Measurements from ENCODE around the gene TUBGCP2. TPM values are rescaled to one million over a fixed set of nuclear protein-coding genes. Genes with fewer than 3 reads are reported as not detected.

Gene TUBGCP2
- total and polyA plus RNA-seq, 2 of the 13 experiments (the other 11 are each of a cell fraction or from before 2014, with no cell fraction given), result 21.3 to 34.5 TPM

DNA sequence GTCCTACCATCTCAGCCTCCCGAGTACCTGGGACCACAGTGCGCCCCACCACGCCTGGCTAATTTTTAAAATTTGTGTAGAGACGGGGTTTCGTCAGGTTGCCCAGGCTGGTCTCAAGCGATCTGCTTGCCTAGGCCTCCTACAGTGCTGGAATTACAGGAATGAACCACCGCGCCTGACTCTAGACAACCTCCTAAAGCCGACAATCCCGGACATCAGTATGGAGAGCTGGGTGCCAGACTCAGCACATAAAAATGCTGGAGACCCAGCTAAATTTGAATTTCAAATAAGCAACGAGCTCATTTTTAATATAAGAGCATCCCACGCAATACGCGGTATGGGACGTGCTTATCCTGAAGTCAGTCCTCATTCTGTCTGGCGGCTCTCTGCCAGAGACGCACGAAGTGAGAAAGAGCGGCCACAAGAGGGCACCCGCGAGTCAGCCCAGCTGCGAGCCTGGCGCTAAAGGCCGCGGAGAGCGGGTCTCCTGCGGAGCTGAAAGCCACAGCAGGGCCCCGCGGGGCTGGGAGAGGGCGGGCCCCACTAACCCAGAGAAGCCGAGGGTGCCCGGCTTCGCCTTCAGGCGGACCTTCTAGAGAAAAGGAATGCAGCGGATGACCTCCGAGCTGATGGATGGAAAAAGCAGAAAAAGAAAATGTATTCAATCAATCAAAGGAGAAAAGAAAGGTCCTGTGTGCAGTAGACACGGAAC is 21.0 kb upstream of the TUBGCP2 start (continued):
- TF ChIP-seq, protein P1, sequence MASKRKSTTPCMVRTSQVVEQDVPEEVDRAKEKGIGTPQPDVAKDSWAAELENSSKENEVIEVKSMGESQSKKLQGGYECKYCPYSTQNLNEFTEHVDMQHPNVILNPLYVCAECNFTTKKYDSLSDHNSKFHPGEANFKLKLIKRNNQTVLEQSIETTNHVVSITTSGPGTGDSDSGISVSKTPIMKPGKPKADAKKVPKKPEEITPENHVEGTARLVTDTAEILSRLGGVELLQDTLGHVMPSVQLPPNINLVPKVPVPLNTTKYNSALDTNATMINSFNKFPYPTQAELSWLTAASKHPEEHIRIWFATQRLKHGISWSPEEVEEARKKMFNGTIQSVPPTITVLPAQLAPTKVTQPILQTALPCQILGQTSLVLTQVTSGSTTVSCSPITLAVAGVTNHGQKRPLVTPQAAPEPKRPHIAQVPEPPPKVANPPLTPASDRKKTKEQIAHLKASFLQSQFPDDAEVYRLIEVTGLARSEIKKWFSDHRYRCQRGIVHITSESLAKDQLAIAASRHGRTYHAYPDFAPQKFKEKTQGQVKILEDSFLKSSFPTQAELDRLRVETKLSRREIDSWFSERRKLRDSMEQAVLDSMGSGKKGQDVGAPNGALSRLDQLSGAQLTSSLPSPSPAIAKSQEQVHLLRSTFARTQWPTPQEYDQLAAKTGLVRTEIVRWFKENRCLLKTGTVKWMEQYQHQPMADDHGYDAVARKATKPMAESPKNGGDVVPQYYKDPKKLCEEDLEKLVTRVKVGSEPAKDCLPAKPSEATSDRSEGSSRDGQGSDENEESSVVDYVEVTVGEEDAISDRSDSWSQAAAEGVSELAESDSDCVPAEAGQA (IDR thresholded peaks at IDR 0.05; ENCODE audit: low read depth), result no peak
- TF ChIP-seq, protein P1 (CRISPR knock-in tag; IDR thresholded peaks at IDR 0.05; ENCODE audit: borderline replicate concordance), result no peak
- no peak for TF ChIP-seq GZF1 (CRISPR knock-in tag; IDR thresholded peaks at IDR 0.05)
- TF ChIP-seq, protein P2, sequence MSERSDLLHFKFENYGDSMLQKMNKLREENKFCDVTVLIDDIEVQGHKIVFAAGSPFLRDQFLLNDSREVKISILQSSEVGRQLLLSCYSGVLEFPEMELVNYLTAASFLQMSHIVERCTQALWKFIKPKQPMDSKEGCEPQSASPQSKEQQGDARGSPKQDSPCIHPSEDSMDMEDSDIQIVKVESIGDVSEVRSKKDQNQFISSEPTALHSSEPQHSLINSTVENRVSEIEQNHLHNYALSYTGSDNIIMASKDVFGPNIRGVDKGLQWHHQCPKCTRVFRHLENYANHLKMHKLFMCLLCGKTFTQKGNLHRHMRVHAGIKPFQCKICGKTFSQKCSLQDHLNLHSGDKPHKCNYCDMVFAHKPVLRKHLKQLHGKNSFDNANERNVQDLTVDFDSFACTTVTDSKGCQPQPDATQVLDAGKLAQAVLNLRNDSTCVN (CRISPR knock-in tag; IDR thresholded peaks at IDR 0.05; ENCODE audit: borderline replicate concordance), result no peak
- TF ChIP-seq, protein P3, sequence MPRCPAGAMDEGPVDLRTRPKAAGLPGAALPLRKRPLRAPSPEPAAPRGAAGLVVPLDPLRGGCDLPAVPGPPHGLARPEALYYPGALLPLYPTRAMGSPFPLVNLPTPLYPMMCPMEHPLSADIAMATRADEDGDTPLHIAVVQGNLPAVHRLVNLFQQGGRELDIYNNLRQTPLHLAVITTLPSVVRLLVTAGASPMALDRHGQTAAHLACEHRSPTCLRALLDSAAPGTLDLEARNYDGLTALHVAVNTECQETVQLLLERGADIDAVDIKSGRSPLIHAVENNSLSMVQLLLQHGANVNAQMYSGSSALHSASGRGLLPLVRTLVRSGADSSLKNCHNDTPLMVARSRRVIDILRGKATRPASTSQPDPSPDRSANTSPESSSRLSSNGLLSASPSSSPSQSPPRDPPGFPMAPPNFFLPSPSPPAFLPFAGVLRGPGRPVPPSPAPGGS (CRISPR knock-in tag; IDR thresholded peaks at IDR 0.05), result no peak
- TF ChIP-seq, protein P4, sequence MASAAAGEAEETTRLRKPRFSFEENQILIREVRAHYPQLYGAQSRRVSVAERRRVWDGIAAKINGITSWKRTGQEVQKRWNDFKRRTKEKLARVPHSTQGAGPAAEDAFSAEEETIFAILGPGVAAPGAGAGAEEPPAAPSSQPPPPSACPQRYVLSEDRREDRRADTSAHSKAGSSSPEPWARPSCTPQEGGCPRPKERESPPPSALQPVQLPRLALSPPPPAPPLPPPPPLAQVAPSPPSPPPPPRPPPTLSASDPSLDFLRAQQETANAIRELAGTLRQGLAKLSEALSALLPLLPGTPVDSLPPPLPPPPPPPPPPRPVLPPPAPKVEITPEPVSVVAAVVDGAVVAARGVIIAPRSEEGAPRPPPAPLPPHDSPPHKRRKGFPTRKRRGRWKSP (CRISPR knock-in tag; IDR thresholded peaks at IDR 0.05), result peak; percentile 88
- no peak for TF ChIP-seq ZNF260 (CRISPR knock-in tag; IDR thresholded peaks at IDR 0.05; ENCODE audit: borderline replicate concordance, low read depth)
- TF ChIP-seq ZC3H13 (CRISPR knock-in tag; IDR thresholded peaks at IDR 0.05), result no peak
- TF ChIP-seq ZNF839 (CRISPR knock-in tag; IDR thresholded peaks at IDR 0.05; ENCODE audit: borderline replicate concordance), result no peak
- TF ChIP-seq, protein P5, sequence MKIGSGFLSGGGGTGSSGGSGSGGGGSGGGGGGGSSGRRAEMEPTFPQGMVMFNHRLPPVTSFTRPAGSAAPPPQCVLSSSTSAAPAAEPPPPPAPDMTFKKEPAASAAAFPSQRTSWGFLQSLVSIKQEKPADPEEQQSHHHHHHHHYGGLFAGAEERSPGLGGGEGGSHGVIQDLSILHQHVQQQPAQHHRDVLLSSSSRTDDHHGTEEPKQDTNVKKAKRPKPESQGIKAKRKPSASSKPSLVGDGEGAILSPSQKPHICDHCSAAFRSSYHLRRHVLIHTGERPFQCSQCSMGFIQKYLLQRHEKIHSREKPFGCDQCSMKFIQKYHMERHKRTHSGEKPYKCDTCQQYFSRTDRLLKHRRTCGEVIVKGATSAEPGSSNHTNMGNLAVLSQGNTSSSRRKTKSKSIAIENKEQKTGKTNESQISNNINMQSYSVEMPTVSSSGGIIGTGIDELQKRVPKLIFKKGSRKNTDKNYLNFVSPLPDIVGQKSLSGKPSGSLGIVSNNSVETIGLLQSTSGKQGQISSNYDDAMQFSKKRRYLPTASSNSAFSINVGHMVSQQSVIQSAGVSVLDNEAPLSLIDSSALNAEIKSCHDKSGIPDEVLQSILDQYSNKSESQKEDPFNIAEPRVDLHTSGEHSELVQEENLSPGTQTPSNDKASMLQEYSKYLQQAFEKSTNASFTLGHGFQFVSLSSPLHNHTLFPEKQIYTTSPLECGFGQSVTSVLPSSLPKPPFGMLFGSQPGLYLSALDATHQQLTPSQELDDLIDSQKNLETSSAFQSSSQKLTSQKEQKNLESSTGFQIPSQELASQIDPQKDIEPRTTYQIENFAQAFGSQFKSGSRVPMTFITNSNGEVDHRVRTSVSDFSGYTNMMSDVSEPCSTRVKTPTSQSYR (CRISPR knock-in tag; IDR thresholded peaks at IDR 0.05; ENCODE audit: borderline replicate concordance), result no peak
- 0 out of 2 replicates have a peak, but pooled peaks have one; percentile 22 for TF ChIP-seq PPARG (CRISPR knock-in tag; conservative IDR thresholded peaks at IDR 0.05)
- TF ChIP-seq SAP130 (CRISPR knock-in tag; IDR thresholded peaks at IDR 0.05; ENCODE audit: low read depth), result peak; percentile 33; the same call in 1 of the 2 replicates
- TF ChIP-seq FOXJ3 (CRISPR knock-in tag; IDR thresholded peaks at IDR 0.05; ENCODE audit: borderline replicate concordance), result peak; percentile 18; the same call in 1 of the 2 replicates
- TF ChIP-seq ZNF230 (CRISPR knock-in tag; IDR thresholded peaks at IDR 0.05), result no peak
